Hepatocyte (in vitro differentiated cells): ENCODE measurements around the gene MRNIP.

ENCODE experiments used
- EZH2 ChIP-seq: fragments of 200-600 bp; sonication (generic); IDR thresholded peaks from 2 replicates; pipeline ENCODE4 v1.6.1; 2016; ENCODE audit warnings: antibody characterized with exemption, mild to moderate bottlenecking, borderline replicate concordance
- EZH2phosphoT487 ChIP-seq: fragments of 200-600 bp; sonication (generic); IDR thresholded peaks from one replicate; pipeline ENCODE4 v1.6.1; 2018; ENCODE audit warnings: antibody characterized with exemption, mild to moderate bottlenecking, low read depth, moderate library complexity; ENCODE audit not compliant: unreplicated experiment, severe bottlenecking
- TF ChIP-seq, protein P1 (sequence below): fragments of 200-600 bp; sonication (generic); IDR thresholded peaks from 2 replicates; pipeline ENCODE4 v1.5.1; 2016; ENCODE audit warnings: antibody characterized with exemption, mild to moderate bottlenecking; ENCODE audit not compliant: poor library complexity

- TF ChIP-seq, protein P1, sequence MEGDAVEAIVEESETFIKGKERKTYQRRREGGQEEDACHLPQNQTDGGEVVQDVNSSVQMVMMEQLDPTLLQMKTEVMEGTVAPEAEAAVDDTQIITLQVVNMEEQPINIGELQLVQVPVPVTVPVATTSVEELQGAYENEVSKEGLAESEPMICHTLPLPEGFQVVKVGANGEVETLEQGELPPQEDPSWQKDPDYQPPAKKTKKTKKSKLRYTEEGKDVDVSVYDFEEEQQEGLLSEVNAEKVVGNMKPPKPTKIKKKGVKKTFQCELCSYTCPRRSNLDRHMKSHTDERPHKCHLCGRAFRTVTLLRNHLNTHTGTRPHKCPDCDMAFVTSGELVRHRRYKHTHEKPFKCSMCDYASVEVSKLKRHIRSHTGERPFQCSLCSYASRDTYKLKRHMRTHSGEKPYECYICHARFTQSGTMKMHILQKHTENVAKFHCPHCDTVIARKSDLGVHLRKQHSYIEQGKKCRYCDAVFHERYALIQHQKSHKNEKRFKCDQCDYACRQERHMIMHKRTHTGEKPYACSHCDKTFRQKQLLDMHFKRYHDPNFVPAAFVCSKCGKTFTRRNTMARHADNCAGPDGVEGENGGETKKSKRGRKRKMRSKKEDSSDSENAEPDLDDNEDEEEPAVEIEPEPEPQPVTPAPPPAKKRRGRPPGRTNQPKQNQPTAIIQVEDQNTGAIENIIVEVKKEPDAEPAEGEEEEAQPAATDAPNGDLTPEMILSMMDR = no peak
- TF ChIP-seq EZH2 (no peak), EZH2phosphoT487 (no peak)
Measured at GRCh38 chr5:179812997-179813607, 45.5 kb downstream of the MRNIP start.
